A549 treated with Hydrocortisone at 1 μM for 4 hours (cell line): ENCODE results near the gene AGL. TPM values are rescaled to one million over a fixed set of nuclear protein-coding genes. Genes with fewer than 3 reads are reported as not detected.

Experiments used
- total RNA-seq: library from RNA; stranded (reverse); fragments of 200-300 nt; extraction: Qiagen RNA extraction; gene quantifications from 5 replicates; pipeline ENCODE4 v1.2.3, GENCODE V29; 2022

The AGL gene
- total RNA-seq = 2.3 to 4.7 TPM (median 3.5 TPM) in 5 replicates

GRCh38 chr1:99849744-99850458, at the start of gene AGL:
AGL (plus strand) TSS chr1:99850361; CDS start chr1:99851043, 682 bp downstream.

GRCh38 chr1:99969729-99970621, 119.8 kb downstream of the AGL start, which contains the start of gene SLC35A3:
SLC35A3 (plus strand) TSS chr1:99969996; CDS start chr1:99993555, 23,559 bp downstream.

Other genes starting within 250 kb of the AGL start
- 0.13 to 0.31 TPM (median 0.27 TPM) in 5 replicates for gene PALMD, start 204.2 kb upstream of the AGL start, total RNA-seq
- gene FRRS1, start 83.7 kb upstream of the AGL start, total RNA-seq = 1.5 to 2.2 TPM (median 1.7 TPM) in 5 replicates
- gene SLC35A3, start 119.6 kb downstream of the AGL start, total RNA-seq = 6.8 to 12.0 TPM (median 9.5 TPM) in 5 replicates